Stimulated activated CD8-positive, alpha-beta memory T cell treated with anti-CD3 and anti-CD28 coated beads, Interleukin-4, amount 100 ng/mL, for 1 hour (primary cell): ENCODE measurements around the gene MEF2C.

Experiments used
- DNase-seq, 2 donors: peaks; one replicate each; pipeline ENCODE4 v3.0.0-alpha.2; 2020; ENCODE audit warnings: low read depth in 2 of 2, low spot score in 1 of 2

The MEF2C gene

GRCh38 chr5:88888848-88889188 is 5.8 kb upstream of the MEF2C start:
- DNase-seq, result no peak

GRCh38 chr5:88888291-88888690 is 5.3 kb upstream of the MEF2C start:
- no peak for DNase-seq

- DNase-seq, result no peak
Measured at GRCh38 chr5:88887342-88887741, 4.4 kb upstream of the MEF2C start.

- no peak for DNase-seq
Measured at GRCh38 chr5:88886746-88887341, 3.9 kb upstream of the MEF2C start.

GRCh38 chr5:88886252-88886651 is 3.3 kb upstream of the MEF2C start:
- no peak for DNase-seq

- no peak for DNase-seq
Measured at GRCh38 chr5:88885002-88885401, 2.0 kb upstream of the MEF2C start.

- no peak for DNase-seq
Measured at GRCh38 chr5:88884608-88884877, 1.6 kb upstream of the MEF2C start.

- DNase-seq, result no peak
Measured at GRCh38 chr5:88883836-88884607, 1.0 kb upstream of the MEF2C start.

GRCh38 chr5:88882276-88883038 is 527 bp downstream of the MEF2C start:
- no peak for DNase-seq

- no peak for DNase-seq
Measured at GRCh38 chr5:88881571-88881971, 1.4 kb downstream of the MEF2C start.

GRCh38 chr5:88880201-88880600 is 2.8 kb downstream of the MEF2C start:
- DNase-seq, result no peak

- no peak for DNase-seq
Measured at GRCh38 chr5:88879724-88880123, 3.3 kb downstream of the MEF2C start.

- no peak for DNase-seq
Measured at GRCh38 chr5:88878976-88879375, 4.0 kb downstream of the MEF2C start.

GRCh38 chr5:88877826-88878225 is 5.2 kb downstream of the MEF2C start:
- no peak for DNase-seq

- DNase-seq, result no peak
Measured at GRCh38 chr5:88876714-88877113, 6.3 kb downstream of the MEF2C start.

- no peak for DNase-seq
Measured at GRCh38 chr5:88875341-88876234, 7.4 kb downstream of the MEF2C start.

GRCh38 chr5:88873447-88873846 is 9.5 kb downstream of the MEF2C start:
- no peak for DNase-seq

GRCh38 chr5:88872971-88873370 is 10.0 kb downstream of the MEF2C start:
- DNase-seq, result no peak

GRCh38 chr5:88870285-88870684 is 12.7 kb downstream of the MEF2C start:
- no peak for DNase-seq

GRCh38 chr5:88868468-88869068 is 14.4 kb downstream of the MEF2C start:
- no peak for DNase-seq

GRCh38 chr5:88867638-88868037 is 15.3 kb downstream of the MEF2C start:
- no peak for DNase-seq
